Hepatocyte (in vitro differentiated cells): Measurements from ENCODE around the gene INSRR.

Experiments
- CTCF ChIP-seq: fragments of 200-600 bp; sonication (generic); IDR thresholded peaks from 2 replicates; pipeline ENCODE4 v1.5.1; 2016; ENCODE audit warnings: antibody characterized with exemption, mild to moderate bottlenecking; ENCODE audit not compliant: poor library complexity
- EZH2phosphoT487 ChIP-seq: fragments of 200-600 bp; sonication (generic); IDR thresholded peaks from one replicate; pipeline ENCODE4 v1.6.1; 2018; ENCODE audit warnings: antibody characterized with exemption, mild to moderate bottlenecking, low read depth, moderate library complexity; ENCODE audit not compliant: unreplicated experiment, severe bottlenecking

GRCh38 chr1:156807627-156808026 lies 51.3 kb downstream of the INSRR start:
- TF ChIP-seq CTCF (no peak), EZH2phosphoT487 (no peak)
